Mesenteric fat pad (tissue), 1 donor: ENCODE results near the gene PIP4K2A. TPM values are rescaled to one million over a fixed set of nuclear protein-coding genes. Genes with fewer than 3 reads are reported as not detected.

Source experiments
- DNase-seq: peaks from one replicate; pipeline ENCODE4 v3.0.0-alpha.2; 2020; ENCODE audit warnings: low spot score
- total RNA-seq: library from RNA; stranded (reverse); fragmentation: NEBNext Ultra II Directional; extraction: Animal tissue kit (Norgen Biotek cat#: 25700); gene quantifications from one replicate; pipeline ENCODE4 v1.2.1, GENCODE V29; 2021
- donor health status: DM: yes; HTN: yes; CAD: no.

Gene PIP4K2A
- total RNA-seq, 1 donor from 2014 or later, result 49.6 TPM

DNA sequence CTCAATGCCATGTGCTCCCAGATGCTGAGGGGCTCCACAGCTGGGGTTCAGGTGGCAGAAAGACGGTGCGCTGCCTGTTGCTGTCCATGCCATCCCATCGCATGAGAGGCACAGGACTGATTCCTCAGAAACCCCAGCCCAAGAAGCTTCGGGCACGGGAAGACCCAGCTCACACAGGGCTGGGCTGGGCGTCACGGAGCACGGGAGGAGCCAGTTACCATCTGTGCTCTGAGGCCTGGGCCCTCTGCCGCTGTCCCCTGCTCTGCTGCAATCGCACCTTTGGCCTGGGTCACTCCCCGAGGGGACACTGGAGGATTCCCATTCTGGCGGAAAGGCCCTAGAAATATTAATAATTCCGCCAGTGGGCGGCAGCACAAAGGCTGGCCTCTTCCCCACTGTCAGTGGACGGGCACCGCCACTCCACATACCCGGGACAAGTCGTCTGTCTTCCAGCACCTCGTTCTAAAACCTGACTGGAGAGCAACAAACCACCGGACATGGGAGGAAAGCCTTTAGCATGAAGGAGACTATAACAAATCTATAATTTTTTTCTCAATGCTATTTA is 92.1 kb downstream of the PIP4K2A start:
- no peak for DNase-seq

DNA sequence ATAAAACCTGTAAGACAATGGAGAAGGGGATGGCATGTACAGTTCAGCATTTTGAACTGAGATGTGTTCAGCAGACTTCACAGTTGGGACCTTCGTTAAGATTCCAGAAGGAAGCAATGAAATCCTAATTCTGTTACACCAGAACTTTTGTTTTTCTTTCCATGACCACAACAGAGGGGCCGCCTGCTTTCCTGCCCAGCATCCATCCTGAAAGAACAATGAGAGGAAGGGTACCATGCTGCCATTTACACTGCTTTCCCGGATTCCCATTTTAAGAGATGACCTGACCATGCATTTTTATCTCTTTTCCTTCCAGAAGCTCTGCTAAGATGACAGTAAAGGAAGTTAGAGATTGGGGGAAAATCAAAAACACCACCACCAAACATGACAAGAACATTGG is 92.7 kb downstream of the PIP4K2A start:
- no peak for DNase-seq

DNA sequence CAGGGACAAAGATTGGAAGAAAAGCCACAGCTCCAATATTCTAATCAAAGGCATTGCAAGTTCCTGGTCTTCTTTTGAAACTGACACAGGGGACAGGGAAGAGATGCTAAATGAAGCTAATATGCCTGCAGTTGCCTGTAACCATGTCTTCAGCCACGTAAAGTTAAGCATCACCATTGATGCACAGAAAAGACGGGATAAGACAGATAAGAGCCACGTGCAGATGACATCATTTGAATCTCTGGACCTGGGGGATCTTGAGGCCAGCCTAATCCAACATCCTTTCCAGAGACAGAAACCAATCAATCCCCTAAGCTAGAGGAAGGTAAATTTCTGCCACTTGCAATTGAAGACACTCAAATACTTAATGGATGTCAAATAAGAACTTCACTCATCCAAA is 93.4 kb downstream of the PIP4K2A start:
- no peak for DNase-seq

DNA sequence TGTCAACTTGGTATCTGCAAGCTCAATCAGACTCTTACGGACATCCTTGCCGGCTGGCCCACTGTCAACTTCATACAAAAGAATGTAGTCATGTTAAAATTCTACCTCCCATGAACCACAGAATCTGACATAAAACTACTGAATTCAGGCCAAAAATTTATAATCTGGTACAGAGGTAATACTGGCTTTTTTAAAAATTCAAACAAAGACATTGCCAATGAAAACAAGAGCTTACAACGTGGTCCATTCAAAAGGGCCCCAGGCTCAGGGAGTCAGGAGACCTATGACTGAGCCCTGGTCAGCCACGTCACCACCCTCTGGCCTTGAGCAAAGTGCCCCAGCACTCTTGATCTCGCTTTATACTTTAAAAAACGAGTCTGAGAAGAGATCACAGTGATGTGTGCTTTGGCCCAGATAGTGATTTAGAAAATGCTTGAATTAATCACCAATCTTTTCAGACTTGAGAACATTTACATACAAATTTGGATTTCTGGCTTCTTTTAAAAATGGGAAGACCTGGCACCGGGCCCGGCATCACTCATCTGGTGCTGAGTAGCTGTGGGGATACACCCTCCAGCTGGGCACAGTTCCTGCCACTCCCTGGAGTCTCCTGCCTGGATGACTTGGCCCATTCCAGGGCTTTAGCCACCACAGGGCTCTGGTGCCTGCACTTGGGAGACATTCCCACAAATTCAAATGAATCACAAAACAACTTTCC is 94.1 kb downstream of the PIP4K2A start:
- DNase-seq, result no peak

DNA sequence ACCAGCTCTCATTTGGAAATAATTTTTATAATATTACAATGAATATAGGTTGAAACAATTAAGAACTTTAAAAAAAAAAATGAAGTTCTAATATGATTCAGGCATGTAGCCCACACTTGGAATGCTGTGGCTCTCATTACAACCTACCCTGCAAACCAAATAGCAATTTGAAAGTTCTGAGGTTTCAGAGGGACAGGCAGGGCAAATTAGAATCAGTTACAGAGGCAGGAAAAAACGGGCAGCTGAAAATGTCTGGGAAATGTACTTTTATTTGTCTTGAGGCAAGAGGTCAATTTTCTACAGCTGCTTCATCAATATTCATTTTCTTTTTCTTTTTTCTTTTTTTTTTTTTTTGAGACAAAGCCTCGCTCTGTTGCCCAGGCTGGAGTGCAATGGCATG is 95.3 kb downstream of the PIP4K2A start:
- DNase-seq, result no peak

DNA sequence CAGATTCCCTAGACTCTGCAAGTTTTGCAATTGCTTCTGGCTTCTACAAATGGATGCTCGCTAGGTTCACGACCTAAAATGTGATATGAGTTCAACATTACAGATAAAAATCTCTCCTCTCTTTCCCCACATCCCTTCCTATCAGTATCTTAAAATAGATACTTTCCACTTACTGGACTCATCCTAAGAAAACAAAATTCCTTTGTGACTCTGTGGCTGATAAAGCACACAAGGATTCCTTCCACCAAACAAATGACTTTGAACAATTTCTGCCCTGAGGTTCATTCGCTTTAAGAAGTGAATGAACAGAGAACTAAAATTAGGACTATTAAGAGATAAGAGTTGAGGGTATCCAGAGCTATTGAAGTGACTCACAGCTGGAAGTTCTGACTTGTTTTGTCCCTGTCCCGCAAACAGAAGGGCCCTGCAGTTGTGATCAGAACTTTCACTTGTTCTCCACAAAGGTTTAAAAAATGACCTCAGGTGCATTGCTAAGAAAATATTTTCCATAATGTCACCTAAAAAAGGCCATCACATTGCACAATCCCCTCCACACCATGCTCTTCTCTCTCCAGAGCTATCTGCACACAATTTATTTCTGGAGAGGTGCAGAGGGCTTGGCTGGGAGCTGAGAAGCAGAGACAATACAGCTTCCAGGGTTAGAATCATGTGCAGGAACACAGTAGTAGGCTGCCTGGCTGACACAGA is 96.1 kb downstream of the PIP4K2A start:
- DNase-seq, result no peak

DNA sequence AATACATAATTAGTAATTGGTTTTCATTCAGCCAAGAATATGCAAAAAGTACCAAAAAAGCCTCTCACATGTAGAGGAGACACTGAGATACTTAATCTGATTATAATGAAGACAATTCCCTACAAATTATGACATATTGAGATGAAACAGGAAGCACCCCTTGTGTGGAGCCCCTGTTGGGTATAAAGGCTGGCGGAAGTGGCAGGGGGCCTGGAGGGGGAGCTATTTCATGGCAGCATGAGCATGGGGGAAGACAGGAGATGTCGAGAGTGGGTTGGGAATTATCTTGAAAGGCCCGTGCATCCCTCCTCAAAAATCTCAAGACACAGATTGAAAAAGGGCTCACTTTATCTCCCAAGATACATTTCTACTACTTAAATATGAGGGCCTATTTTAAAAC is 96.9 kb downstream of the PIP4K2A start:
- DNase-seq, result no peak

DNA sequence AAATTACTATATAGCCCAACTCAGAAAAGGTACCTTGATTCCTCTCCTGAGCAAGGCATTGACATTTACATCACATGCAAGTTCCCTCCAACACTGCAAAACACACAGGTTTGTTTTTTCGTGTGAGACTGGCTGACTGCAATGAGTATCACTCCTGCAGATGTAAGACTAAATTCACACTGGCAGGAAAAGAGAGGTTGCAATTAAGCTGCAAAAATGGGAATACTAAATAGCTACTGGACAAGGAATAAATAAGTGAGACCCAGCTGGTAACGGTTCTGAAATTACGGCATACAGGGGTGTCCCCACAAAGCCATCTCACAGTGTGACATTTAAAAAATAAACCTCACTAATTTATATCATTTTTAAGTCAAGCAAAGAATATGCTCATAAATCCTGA is 97.3 kb downstream of the PIP4K2A start:
- no peak for DNase-seq

DNA sequence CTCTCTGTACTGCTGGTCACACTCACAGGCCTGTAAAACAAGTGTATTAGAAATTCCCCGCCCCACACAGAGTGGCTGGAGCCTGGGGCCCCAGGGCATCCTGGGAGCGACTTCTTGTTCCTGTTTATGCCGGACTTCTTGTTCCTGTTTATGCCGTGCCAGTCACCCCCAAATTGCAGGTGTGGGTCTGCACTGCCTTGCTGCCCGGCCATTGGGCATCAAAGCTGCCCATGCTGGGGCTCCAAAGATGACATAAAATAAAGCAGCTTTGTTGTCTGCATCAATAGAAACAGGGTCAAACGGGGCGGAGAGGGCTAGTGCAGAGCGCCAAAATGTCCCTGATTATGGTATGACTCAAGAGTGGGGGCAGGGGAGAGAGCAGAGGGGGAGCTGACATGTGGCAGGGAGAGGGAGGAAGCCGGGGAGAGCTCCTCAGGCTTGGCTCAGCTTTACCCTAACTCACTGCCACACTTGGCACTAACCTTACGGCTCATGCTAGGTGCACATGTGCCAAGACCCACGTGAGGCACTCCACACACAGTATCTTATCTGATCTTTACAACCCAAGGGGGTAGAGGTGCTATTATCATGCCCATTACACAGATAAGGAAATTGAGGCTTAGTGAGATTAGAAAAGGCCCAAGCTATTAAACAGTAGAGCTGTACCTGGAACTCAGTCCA is 98.4 kb downstream of the PIP4K2A start:
- no peak for DNase-seq

DNA sequence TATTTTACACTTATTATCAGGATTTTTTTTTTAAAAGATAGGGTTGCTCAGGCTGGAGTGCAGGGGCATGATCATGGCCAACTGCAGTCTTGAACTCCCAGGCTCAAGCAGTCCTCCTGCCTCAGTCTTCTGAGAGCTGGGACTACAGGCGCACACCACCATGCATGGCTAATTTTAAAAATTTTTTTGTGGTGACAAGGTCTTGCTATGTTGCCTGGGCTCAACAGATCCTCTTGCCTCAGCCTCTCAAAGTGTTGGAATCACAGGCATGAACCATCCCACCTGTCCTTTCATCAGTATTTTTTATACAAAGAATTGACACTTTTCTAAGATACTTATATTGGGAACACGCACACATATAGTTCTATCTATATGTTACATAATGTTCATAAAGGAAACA is 99.3 kb downstream of the PIP4K2A start:
- DNase-seq, result no peak

DNA sequence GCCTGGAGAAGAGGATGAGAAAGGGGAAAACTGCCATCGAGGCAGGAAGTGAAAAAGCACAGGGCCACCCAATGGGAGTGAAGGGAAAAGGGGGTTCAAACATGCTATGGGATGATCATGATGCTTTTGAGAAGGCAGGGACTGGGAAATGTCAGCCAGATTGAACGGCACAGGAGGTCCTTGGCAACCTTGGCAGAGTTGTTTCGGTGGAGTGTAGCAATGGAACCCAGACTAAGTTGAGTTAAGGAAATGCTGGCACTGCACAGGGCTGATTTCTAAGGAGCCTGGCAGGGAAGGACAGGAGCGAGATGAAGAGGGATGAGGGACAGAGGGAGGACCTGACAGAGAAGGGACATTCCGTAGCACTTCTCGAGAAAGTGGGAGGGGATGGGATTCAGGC is 101.4 kb downstream of the PIP4K2A start:
- no peak for DNase-seq

DNA sequence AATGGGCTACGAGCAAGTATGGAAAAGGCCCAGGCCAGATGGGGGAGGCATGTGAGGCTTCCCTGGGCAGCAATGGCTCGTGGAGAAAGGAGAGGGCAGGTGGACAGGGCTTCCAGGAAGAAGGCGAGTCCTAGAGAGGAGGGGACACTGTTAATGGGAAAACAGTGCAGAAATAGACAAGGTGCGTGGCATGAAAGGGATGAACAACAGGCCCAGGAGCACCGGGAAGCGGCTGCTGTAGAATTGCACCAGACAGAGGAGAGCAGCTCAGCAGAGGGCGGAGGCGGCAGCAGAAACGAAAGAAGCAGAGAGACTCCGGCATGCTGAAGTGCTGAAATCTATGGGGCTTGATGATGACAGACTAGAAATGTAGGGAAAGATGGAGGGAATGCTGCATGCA is 102.1 kb downstream of the PIP4K2A start:
- DNase-seq, result no peak

DNA sequence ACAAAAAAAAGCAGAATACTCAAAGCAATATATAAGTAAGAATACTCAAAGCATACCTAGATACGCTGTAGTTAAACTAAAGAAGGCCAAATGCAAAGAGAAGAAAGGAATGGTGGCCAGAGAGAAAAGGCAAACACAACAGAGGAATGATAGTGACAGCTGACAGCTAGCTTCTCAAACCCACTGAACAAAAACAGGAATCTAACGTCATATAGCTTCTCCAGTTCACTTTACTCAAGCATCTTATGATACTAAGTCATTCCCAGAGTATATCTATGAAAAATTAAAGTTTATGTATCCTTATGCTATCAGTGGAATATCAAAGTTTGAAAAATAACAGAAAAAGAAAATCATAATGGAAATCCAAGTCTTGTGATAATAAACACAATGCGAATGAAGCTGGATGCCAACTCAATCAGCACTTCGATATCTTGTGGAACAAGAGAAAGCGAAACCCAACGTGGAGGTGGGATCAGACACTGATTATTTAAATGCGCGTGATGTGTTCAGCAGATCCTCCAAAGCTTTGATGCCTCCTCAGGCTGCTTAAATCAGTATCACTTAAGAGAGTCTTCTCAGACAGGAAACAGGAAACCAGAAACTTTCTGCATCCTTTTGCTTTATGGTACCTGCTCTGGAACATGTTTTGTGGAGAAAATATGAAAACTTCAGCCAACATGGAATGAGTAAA is 102.8 kb downstream of the PIP4K2A start:
- no peak for DNase-seq

DNA sequence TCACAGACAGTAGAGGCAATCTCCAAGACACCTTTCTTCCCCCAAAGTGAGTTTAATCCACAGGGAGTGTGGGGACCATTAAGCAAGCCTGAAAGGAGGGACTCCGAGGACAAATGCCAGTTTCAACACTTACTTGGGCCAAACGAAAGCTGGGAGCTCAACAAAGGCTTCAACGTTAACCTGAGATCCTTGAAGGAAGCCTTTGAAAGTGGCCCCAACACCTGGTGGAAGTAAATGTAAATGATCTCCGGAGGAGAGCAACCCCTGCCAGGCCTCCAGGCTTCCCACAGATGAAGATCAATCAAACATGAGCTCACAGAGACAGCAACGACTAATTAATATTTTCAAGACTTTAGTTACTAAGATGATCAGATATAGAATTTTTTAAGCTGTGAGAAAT is 103.8 kb downstream of the PIP4K2A start:
- no peak for DNase-seq

DNA sequence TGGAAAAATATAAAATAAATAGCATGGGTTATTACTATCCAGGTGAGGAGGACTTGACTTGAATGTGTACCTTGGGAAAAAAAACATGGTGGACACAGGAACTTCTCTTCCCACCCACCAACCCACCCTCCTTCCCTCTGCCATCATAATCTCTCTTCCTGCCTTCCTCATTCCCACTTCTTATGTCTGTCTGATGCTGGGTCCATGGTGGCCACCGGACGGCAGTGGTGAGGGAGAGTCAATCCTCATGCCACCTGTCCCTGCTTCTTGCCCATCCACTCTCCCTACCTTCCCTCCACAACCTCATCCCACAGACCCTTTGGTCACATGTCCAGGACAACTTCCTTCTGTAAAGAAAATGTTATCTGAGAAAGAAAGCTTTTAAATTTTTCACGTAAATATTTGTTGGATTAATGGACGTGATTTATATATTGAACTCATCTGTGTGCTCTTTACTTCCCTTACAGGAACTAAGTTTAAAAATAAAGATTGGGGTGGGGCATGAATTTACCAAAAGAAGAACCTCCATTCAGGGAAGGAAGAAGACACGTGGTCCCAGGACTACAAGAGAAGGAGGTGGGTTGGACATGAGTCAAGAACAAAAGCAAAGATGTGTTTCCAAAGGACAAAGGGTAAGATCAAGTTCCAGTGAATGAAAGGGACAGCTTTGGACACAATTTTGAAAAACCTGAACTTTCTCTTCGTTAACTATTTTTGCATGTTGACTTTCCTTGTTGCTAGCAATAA is 104.5 kb downstream of the PIP4K2A start:
- no peak for DNase-seq

DNA sequence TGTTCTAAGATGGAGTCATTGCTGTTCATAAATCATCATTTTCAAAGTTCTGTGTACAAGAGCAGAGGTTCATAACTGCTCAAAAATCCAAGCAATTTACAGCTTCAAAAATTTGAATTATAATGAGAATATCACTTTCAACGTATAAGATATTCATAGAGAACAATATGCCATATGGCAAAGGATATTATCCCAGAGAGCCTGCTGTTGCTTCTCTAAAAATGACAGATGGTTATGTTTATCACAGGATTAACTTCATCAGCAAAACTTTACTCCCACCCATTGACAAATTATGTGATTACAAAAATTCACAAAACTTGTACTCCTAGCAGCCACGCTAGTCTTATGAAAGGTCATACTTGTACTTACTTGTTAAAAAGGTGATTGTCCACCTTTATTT is 105.1 kb downstream of the PIP4K2A start:
- DNase-seq, result no peak

DNA sequence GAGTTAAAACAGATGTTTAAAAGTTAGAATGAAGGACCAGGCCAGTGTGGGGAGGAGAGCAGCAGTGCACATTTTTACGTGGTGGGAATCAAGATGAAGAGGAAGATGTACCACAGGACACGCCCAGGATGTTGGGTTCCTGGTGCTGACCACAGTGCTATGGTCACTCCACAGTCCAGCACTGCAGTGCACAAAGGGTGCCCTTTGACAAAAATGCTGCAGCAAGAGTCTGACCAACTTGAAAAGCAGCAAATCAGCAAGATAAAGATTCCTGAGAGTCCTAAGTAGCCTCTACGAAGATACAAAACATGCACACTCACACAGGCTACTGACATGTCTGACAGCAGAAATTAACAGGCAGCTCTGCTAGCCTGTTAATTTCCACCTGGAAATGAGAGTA is 107.1 kb downstream of the PIP4K2A start:
- no peak for DNase-seq

DNA sequence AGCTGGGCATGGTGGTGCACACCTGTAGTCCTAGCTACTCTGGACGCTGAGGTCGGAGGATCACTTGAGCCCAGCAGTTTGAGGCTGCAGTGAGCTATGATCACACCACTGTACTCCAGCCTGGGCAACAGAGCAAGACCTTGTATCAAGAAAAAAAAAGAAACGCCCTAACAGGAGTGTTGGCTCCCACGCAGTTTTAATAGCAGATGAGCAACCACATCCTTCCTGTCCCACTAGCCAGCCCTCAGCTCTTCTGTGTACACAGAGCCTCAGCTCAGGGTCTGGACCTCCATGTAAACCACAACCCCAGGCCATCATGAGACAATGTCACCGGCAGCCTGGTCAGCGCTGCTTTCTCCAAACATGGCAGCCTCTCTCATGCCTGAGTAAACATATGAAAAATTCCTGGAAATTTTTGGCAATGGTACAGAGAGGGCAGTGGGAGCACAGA is 108.2 kb downstream of the PIP4K2A start:
- DNase-seq, result no peak

DNA sequence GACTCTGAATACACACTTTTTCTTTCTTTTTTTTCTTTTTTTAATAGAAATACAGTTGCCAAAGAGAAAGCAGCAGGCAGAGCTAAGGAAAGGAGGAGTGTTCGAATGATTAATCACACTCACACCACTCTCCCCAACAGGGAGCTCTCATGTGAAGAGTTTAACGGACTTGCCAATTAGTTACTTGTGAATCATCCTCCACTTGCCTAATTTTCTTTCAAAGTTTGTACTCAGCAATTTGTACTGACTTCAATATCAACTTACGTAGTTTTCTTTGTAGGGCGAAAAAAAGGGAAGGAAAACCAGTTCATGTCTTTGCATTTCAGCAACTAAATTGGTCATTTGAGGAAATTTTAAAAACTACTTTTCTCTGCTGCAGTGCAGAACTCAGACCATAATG is 109.2 kb downstream of the PIP4K2A start:
- no peak for DNase-seq

DNA sequence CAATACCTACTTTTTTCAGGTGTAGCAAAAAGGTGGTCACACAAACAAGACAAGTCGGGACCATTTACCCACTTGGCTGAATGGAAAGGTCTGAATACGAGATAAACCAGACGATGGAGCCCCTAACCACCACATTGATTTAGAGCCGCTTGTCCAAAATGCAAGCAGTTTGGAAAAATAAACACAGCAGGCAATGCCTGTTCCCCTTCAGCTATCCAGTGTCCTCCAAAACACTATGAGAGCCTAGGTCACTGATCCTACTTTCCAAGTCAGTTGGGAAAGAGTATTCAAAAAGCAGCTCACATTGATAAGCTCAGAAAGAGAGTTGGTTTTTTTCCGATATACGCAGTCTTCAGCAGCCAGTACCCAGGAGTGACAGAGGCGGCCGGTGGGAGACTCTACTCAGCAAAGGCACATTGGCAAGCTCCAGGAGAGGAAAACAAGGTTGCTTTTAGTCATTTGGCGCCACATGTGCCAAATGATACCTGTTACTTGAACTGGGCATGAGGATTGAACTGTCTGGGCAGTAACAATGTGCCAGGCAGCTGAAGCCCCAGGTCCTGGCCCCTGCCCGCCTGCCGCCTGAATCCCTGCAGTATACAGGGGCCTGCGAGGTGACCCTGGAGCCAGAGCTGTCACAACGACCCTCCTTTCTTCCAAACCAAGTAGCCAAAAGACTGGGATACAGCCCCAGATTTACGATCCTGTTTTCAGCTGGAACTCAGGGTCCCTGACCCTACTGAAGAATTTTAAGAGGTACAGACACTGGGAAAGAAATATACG is 109.8 kb downstream of the PIP4K2A start:
- DNase-seq, result no peak
